Naive thymus-derived CD8-positive, alpha-beta T cell (primary cell): Measurements from ENCODE around the gene SERAC1. TPM values are rescaled to one million over a fixed set of nuclear protein-coding genes. Genes with fewer than 3 reads are reported as not detected.
"Not testable (repeated sequence)": the region's sequence is repeated elsewhere in the genome, so short reads cannot be mapped to it uniquely, and the experiment has no call there.

ENCODE experiments used
- ATAC-seq, 2 donors: fragments of 150-1000 bp; cut with Tn5 transposase in 1 of 2; sonication (Bioruptor Pico), chemical (Tn5 transposase) in 1 of 2; 1 replicate in 1 of 2; 2 replicates in 1 of 2; pipeline ENCODE4 v1.10.0; 2021; ENCODE audit warnings: mild to moderate bottlenecking in 2 of 2, moderate library complexity in 2 of 2
- POLR2A ChIA-PET: fragments of 350-600 bp; sonication (Branson Sonifier 250); formaldehyde crosslinking; loops from one replicate; lab custom pipeline; 2021; ENCODE audit warnings: antibody characterized with exemption; lab: Charles Lee
- DNase-seq, 10 donors: peaks; one replicate each; pipeline versions ENCODE4 v3.0.0 to v3.0.0-alpha.2; 2020 to 2022
- H3K27ac Mint-ChIP-seq, 10 donors: one replicate each; pipeline ENCODE4 v1.8.0; 2020 to 2022; ENCODE audit warnings: mild to moderate bottlenecking in 10 of 10, mixed read lengths in 10 of 10, moderate library complexity in 4 of 10, inconsistent platforms in 1 of 10
- H3K27me3 Mint-ChIP-seq, 5 donors: one replicate each; pipeline ENCODE4 v1.8.0; 2021 to 2022; ENCODE audit warnings: mixed read lengths in 5 of 5
- H3K36me3 Mint-ChIP-seq, 3 donors: one replicate each; pipeline ENCODE4 v1.8.0; 2020 to 2022; ENCODE audit warnings: mixed read lengths in 3 of 3, mild to moderate bottlenecking in 2 of 3, inconsistent platforms in 1 of 3
- H3K4me1 Mint-ChIP-seq, 4 donors: one replicate each; pipeline ENCODE4 v1.8.0; 2021 to 2022; ENCODE audit warnings: mixed read lengths in 4 of 4
- H3K4me3 Mint-ChIP-seq, 10 donors: one replicate each; pipeline ENCODE4 v1.8.0; 2020 to 2022; ENCODE audit warnings: mild to moderate bottlenecking in 10 of 10, mixed read lengths in 10 of 10, moderate library complexity in 6 of 10, inconsistent platforms in 1 of 10
- H3K9me3 Mint-ChIP-seq, 9 donors: one replicate each; pipeline ENCODE4 v1.8.0; 2020 to 2022; ENCODE audit warnings: mixed read lengths in 9 of 9, mild to moderate bottlenecking in 3 of 9, inconsistent platforms in 1 of 9, moderate library complexity in 1 of 9
- polyA plus RNA-seq, 3 donors: library from polyadenylated mRNA; unstranded; fragments of 300-500 nt; fragmentation: Illumina TruSeq; gene quantifications; one replicate each; pipeline ENCODE4 v1.2.3, GENCODE V29; 2021
- total RNA-seq, 8 experiments: library from RNA in 2 of 8; stranded (reverse) in 2 of 8; gene quantifications; one replicate each; pipeline ENCODE4 v1.2.3 and lab custom pipeline; 2021 to 2026

The SERAC1 gene
- total RNA-seq: 1 to 10 TPM; 3.2 to 3.8 TPM
- 1 to 10 TPM; 2.1 to 3.7 (median 2.2) TPM for polyA plus RNA-seq
- 2.5 to 13.5 (median 9.5) reads per million in 6 experiments for total RNA-seq (lab: John Stamatoyannopoulos, UW)

GRCh38 chr6:158168040-158168289 is at the start of gene SERAC1:
Gene SERAC1 (minus strand): TSS chr6:158168262. CDS start chr6:158158363, 9,899 bp downstream.
- Mint-ChIP-seq H3K4me3 (peak within 1 kb of the TSS; percentile 92 to 98 (median 96)), H3K4me1 (peaks cover 17 to 34% (median 28%) of the 10 kb centered on the region in 4 donors), H3K36me3 (peaks cover 0 to 22% (median 9%) of the 10 kb centered on the region in 3 donors), H3K9me3 (no peaks in the 10 kb centered on the region), H3K27ac (peak within 1 kb of the TSS; percentile 93 to 99 (median 98)), H3K27me3 (no peaks in the 10 kb centered on the region)
- no peak for DNase-seq
- POLR2A ChIA-PET: interaction anchor here (0.6 to 1.2 kb wide), 2 partner anchors 32 to 283 kb away, joined by 3 to 5 read pairs; no protein-coding TSS in a partner anchor
- ATAC-seq: peak in 1 of 2 donors; percentile 40

- no peaks in the 10 kb centered on the region for H3K9me3 Mint-ChIP-seq
- H3K27ac Mint-ChIP-seq: no peak overlapping the region
- POLR2A ChIA-PET: interaction anchor here (0.7 kb wide), 1 partner anchor 13 kb away, joined by 4 read pairs; no protein-coding TSS in a partner anchor
- H3K4me3 Mint-ChIP-seq: no peak overlapping the region
- peaks cover 0 to 6% (median 2%) of the 10 kb centered on the region in 4 donors for H3K4me1 Mint-ChIP-seq
- H3K27me3 Mint-ChIP-seq: peaks cover 0 to 3% (median 2%) of the 10 kb centered on the region in 5 donors
- no peaks in the 10 kb centered on the region for H3K36me3 Mint-ChIP-seq
- peak; percentile 100 for ATAC-seq
- peak; percentile 13 to 70 (median 40) for DNase-seq
Observed at GRCh38 chr6:158213925-158214674, 46.0 kb upstream of the SERAC1 start.

GRCh38 chr6:158211273-158212055 is 43.4 kb upstream of the SERAC1 start:
- Mint-ChIP-seq H3K4me3 (no peak overlapping the region), H3K27me3 (peaks cover 4 to 23% (median 12%) of the 10 kb centered on the region in 5 donors), H3K9me3 (no peaks in the 10 kb centered on the region), H3K4me1 (peaks cover 6 to 15% (median 13%) of the 10 kb centered on the region in 4 donors), H3K27ac (no peak overlapping the region), H3K36me3 (no peaks in the 10 kb centered on the region)
- no peak for ATAC-seq
- POLR2A ChIA-PET: interaction anchor here (0.6 kb wide), 1 partner anchor 739 kb away, joined by 3 read pairs; no protein-coding TSS in a partner anchor
- no peak for DNase-seq

GRCh38 chr6:158209582-158210333 is 41.7 kb upstream of the SERAC1 start:
- ATAC-seq, H3K9me3 Mint-ChIP-seq, H3K36me3 Mint-ChIP-seq, H3K27ac Mint-ChIP-seq, POLR2A ChIA-PET, DNase-seq: not testable (repeated sequence)
- Mint-ChIP-seq H3K27me3 (peaks cover 4 to 23% (median 12%) of the 10 kb centered on the region in 5 donors), H3K4me3 (peak overlapping the region in 1 of 10 donors; percentile 59), H3K4me1 (peaks cover 6 to 15% (median 13%) of the 10 kb centered on the region in 4 donors)

GRCh38 chr6:158208226-158209030 is 40.4 kb upstream of the SERAC1 start:
- peaks cover 4 to 23% (median 12%) of the 10 kb centered on the region in 5 donors for H3K27me3 Mint-ChIP-seq
- POLR2A ChIA-PET, DNase-seq, H3K9me3 Mint-ChIP-seq, ATAC-seq, H3K36me3 Mint-ChIP-seq: not testable (repeated sequence)
- H3K4me1 Mint-ChIP-seq: peaks cover 6 to 14% (median 10%) of the 10 kb centered on the region in 4 donors
- H3K4me3 Mint-ChIP-seq: peak overlapping the region in 8 of 10 donors; percentile 13 to 79 (median 58)
- peak overlapping the region in 1 of 10 donors; percentile 42 for H3K27ac Mint-ChIP-seq

- ATAC-seq: no peak
Observed at GRCh38 chr6:158207422-158207788, 39.3 kb upstream of the SERAC1 start.

GRCh38 chr6:158206740-158207421 is 38.8 kb upstream of the SERAC1 start:
- ATAC-seq: no peak

More at GRCh38 chr6:158207422-158207788, 39.3 kb upstream of the SERAC1 start:
- H3K4me3 Mint-ChIP-seq: no peak overlapping the region
- no peaks in the 10 kb centered on the region for H3K9me3 Mint-ChIP-seq
- H3K27ac Mint-ChIP-seq: no peak overlapping the region
- no peak for DNase-seq
- peaks cover 4 to 23% (median 12%) of the 10 kb centered on the region in 5 donors for H3K27me3 Mint-ChIP-seq
- POLR2A ChIA-PET: interaction anchor here (0.6 kb wide), 1 partner anchor 490 kb away, joined by 4 read pairs; no protein-coding TSS in a partner anchor
- H3K4me1 Mint-ChIP-seq: peaks cover 6 to 14% (median 10%) of the 10 kb centered on the region in 4 donors
- H3K36me3 Mint-ChIP-seq: no peaks in the 10 kb centered on the region

GRCh38 chr6:158205169-158205944 is 37.3 kb upstream of the SERAC1 start:
- POLR2A ChIA-PET: no interaction called here
- DNase-seq (no peak), ATAC-seq (no peak)
- Mint-ChIP-seq H3K27me3 (peaks cover 4 to 23% (median 9%) of the 10 kb centered on the region in 5 donors), H3K9me3 (no peaks in the 10 kb centered on the region), H3K4me1 (peaks cover 6 to 14% (median 10%) of the 10 kb centered on the region in 4 donors), H3K27ac (peak overlapping the region in 1 of 10 donors; percentile 38), H3K4me3 (no peak overlapping the region), H3K36me3 (no peaks in the 10 kb centered on the region)

More at GRCh38 chr6:158206740-158207421, 38.8 kb upstream of the SERAC1 start:
- Mint-ChIP-seq H3K4me1 (peaks cover 6 to 14% (median 10%) of the 10 kb centered on the region in 4 donors), H3K9me3 (no peaks in the 10 kb centered on the region), H3K36me3 (no peaks in the 10 kb centered on the region), H3K27ac (no peak overlapping the region), H3K4me3 (no peak overlapping the region), H3K27me3 (peaks cover 4 to 23% (median 12%) of the 10 kb centered on the region in 5 donors)
- no peak for DNase-seq
- POLR2A ChIA-PET: interaction anchor here (0.6 kb wide), 1 partner anchor 490 kb away, joined by 4 read pairs; no protein-coding TSS in a partner anchor

GRCh38 chr6:158198461-158198860 is 30.4 kb upstream of the SERAC1 start:
- H3K27me3 Mint-ChIP-seq: no peaks in the 10 kb centered on the region
- DNase-seq (no peak), ATAC-seq (no peak)
- peaks cover 0 to 7% (median 0%) of the 10 kb centered on the region in 9 donors for H3K9me3 Mint-ChIP-seq
- H3K27ac Mint-ChIP-seq: no peak overlapping the region
- POLR2A ChIA-PET: no interaction called here
- peaks cover 0 to 1% (median 0%) of the 10 kb centered on the region in 4 donors for H3K4me1 Mint-ChIP-seq
- peaks cover 12 to 33% (median 32%) of the 10 kb centered on the region in 3 donors for H3K36me3 Mint-ChIP-seq
- H3K4me3 Mint-ChIP-seq: no peak overlapping the region

GRCh38 chr6:158194487-158195280 is 26.6 kb upstream of the SERAC1 start:
- Mint-ChIP-seq H3K27ac (no peak overlapping the region), H3K4me3 (no peak overlapping the region), H3K27me3 (no peaks in the 10 kb centered on the region), H3K36me3 (peaks cover 19 to 60% (median 46%) of the 10 kb centered on the region in 3 donors), H3K9me3 (peaks cover 0 to 7% (median 0%) of the 10 kb centered on the region in 9 donors), H3K4me1 (peaks cover 0 to 1% (median 0%) of the 10 kb centered on the region in 4 donors)
- DNase-seq: no peak
- POLR2A ChIA-PET: no interaction called here
- no peak for ATAC-seq
